B cell (primary cell): ENCODE measurements around the gene ANKRD42. TPM values are rescaled to one million over a fixed set of nuclear protein-coding genes. Genes with fewer than 3 reads are reported as not detected.
A peak's percentile ranks its signal among the peaks of the same experiment; 100 is the strongest.

Experiments
- ATAC-seq: fragments of 200-7000 bp; cut with Tn5 transposase; one replicate; pipeline ENCODE4 v1.10.0; 2021; ENCODE audit warnings: low read depth, mild to moderate bottlenecking, moderate number of reproducible peaks, moderate library complexity
- CTCF ChIA-PET: fragments of 350-600 bp; sonication (Branson Sonifier 250); formaldehyde crosslinking; loops from one replicate; lab custom pipeline; 2021; ENCODE audit warnings: antibody characterized with exemption, inconsistent platforms; lab: Charles Lee
- POLR2A ChIA-PET: fragments of 350-600 bp; sonication (Branson Sonifier 250); formaldehyde crosslinking; loops from one replicate; lab custom pipeline; 2021; ENCODE audit warnings: antibody characterized with exemption; lab: Charles Lee
- DNase-seq: peaks from one replicate; pipeline ENCODE4 v3.0.0; 2013
- H2AFZ ChIP-seq: 2 replicates; pipeline ENCODE4 v1.6.1; 2012; ENCODE audit warnings: mild to moderate bottlenecking, low read depth, low read length; ENCODE audit not compliant: insufficient read depth, poor library complexity, severe bottlenecking
- H3K27ac ChIP-seq, 2 donors: 1 replicate in 1 of 2; 2 replicates in 1 of 2; pipeline ENCODE4 v1.5.1; 2012 to 2013; ENCODE audit warnings: low read length in 2 of 2, mild to moderate bottlenecking in 2 of 2, moderate library complexity in 1 of 2
- H3K27me3 ChIP-seq, 4 experiments: fragments of 200-600 bp in 1 of 4; sonication (generic) in 1 of 4; replicated peaks in 1 of 4; 1 replicate in 2 of 4; 2 replicates in 2 of 4; pipeline versions ENCODE4 v1.6.1 to v1.7.0; 2013 to 2016; ENCODE audit warnings: low read length in 3 of 4, mild to moderate bottlenecking in 2 of 4, mixed read lengths in 1 of 4, moderate library complexity in 1 of 4; ENCODE audit not compliant: insufficient read depth in 4 of 4, control insufficient read depth in 3 of 4; ENCODE audit errors: control extremely low read depth in 1 of 4
- H3K36me3 ChIP-seq, 2 experiments: replicated peaks in 1 of 2; 1 replicate in 1 of 2; 2 replicates in 1 of 2; pipeline versions ENCODE4 v1.6.1 to v1.7.1; 2013; ENCODE audit warnings: low read length in 1 of 2; ENCODE audit not compliant: insufficient read depth in 2 of 2, control insufficient read depth in 1 of 2; ENCODE audit errors: control extremely low read depth in 1 of 2, extremely low read depth in 1 of 2
- H3K4me1 ChIP-seq, 2 donors: fragments of 200-600 bp in 1 of 2; sonication (generic) in 1 of 2; 1 replicate in 1 of 2; 2 replicates in 1 of 2; pipeline versions ENCODE4 v1.5.1 to v1.6.1; 2013 to 2017; ENCODE audit warnings: low read length in 2 of 2; ENCODE audit not compliant: control insufficient read depth in 2 of 2, insufficient read depth in 2 of 2
- H3K4me2 ChIP-seq: replicated peaks from 2 replicates; pipeline ENCODE3; 2012; ENCODE audit warnings: mild to moderate bottlenecking, low read depth, low read length; ENCODE audit not compliant: poor library complexity, severe bottlenecking
- H3K4me3 ChIP-seq, 5 experiments: fragments of 200-600 bp in 1 of 5; sonication (generic) in 1 of 5; 1 replicate in 3 of 5; 2 replicates in 2 of 5; pipeline versions ENCODE4 v1.5.1 to v1.7.0; 2011 to 2016; ENCODE audit warnings: low read length in 4 of 5, mild to moderate bottlenecking in 4 of 5, low read depth in 2 of 5, control low read depth in 1 of 5, moderate library complexity in 1 of 5; ENCODE audit not compliant: insufficient read depth in 1 of 5; ENCODE audit errors: control extremely low read depth in 1 of 5, extremely low read depth in 1 of 5
- H3K79me2 ChIP-seq: fragments of 200-600 bp; sonication (generic); one replicate; pipeline ENCODE4 v1.6.0; 2016; ENCODE audit warnings: low read length; ENCODE audit not compliant: control insufficient read depth, insufficient read depth
- H3K9ac ChIP-seq: fragments of 200-600 bp; sonication (generic); 2 replicates; pipeline ENCODE4 v1.6.1; 2017; ENCODE audit warnings: mild to moderate bottlenecking, low read length, moderate library complexity
- H3K9me3 ChIP-seq, 3 donors: one replicate each; pipeline versions ENCODE4 v1.6.1 to v1.7.1; 2013; ENCODE audit warnings: low read length in 2 of 3; ENCODE audit not compliant: control insufficient read depth in 2 of 3, insufficient read depth in 1 of 3; ENCODE audit errors: control extremely low read depth in 1 of 3
- H4K20me1 ChIP-seq: 2 replicates; pipeline ENCODE4 v1.6.0; 2012; ENCODE audit warnings: mild to moderate bottlenecking, low read length; ENCODE audit not compliant: insufficient read depth, control insufficient read depth, poor library complexity, severe bottlenecking
- H3K27ac Mint-ChIP-seq: one replicate; pipeline ENCODE4 v1.8.0; 2021; ENCODE audit warnings: mixed read lengths
- H3K27me3 Mint-ChIP-seq: one replicate; pipeline ENCODE4 v1.8.0; 2021; ENCODE audit warnings: mixed read lengths
- H3K4me1 Mint-ChIP-seq: one replicate; pipeline ENCODE4 v1.8.0; 2021; ENCODE audit warnings: mixed read lengths
- H3K4me3 Mint-ChIP-seq: one replicate; pipeline ENCODE4 v1.8.0; 2021; ENCODE audit warnings: mixed read lengths
- H3K9me3 Mint-ChIP-seq: one replicate; pipeline ENCODE4 v1.8.0; 2022; ENCODE audit warnings: mixed read lengths; ENCODE audit not compliant: insufficient read depth
- CTCF ChIP-seq: fragments of 200-600 bp; IDR thresholded peaks from one replicate; pipeline ENCODE4 v1.8.0; 2022; ENCODE audit warnings: antibody characterized with exemption, mild to moderate bottlenecking
- EZH2 ChIP-seq: IDR thresholded peaks from 2 replicates; pipeline ENCODE4 v1.6.1; 2012; ENCODE audit warnings: borderline replicate concordance, low read depth, mild to moderate bottlenecking, moderate library complexity, low read length; ENCODE audit not compliant: insufficient read depth, poor library complexity, severe bottlenecking
- WGBS: methylation state at CpG from one replicate; pipeline ENCODE4 v1.1.5; 2013; ENCODE audit warnings: missing lambda C conversion rate; ENCODE audit not compliant: insufficient coverage; 5-methylcytosine and 5-hydroxymethylcytosine counted together
- intact Hi-C: fragments of 100-400 bp; cut with micrococcal nuclease; formaldehyde crosslinking; loops from one replicate; pipeline ENCODE4 v1.10.0; 2022
- polyA plus RNA-seq: library from polyadenylated mRNA; depleted of rRNA; stranded (reverse); fragments of >200 nt; gene quantifications from 2 replicates; pipeline ENCODE4 v1.2.3, GENCODE V29; 2012
- total RNA-seq, 2 donors: library from RNA; stranded (reverse); fragments of 120-200 nt in 1 of 2; gene quantifications; 1 replicate in 1 of 2; 2 replicates in 1 of 2; pipeline versions ENCODE4 v1.2.3 to v1.2.4, GENCODE V29; 2013 to 2022

Gene ANKRD42
- total and polyA plus RNA-seq, 2 donors (not counting 1 experiment from before 2014, with no cell fraction given), result 4.1 to 13.3 TPM

- no peak overlapping the region for H3K4me3 ChIP-seq
- peaks cover 82% of the 10 kb centered on the region for H4K20me1 ChIP-seq
- H3K9me3 Mint-ChIP-seq, result no peaks in the 10 kb centered on the region
- H3K4me1 Mint-ChIP-seq, result peaks cover 70% of the 10 kb centered on the region
- 100% methylated on average over 2 of the region's 4 CpGs for WGBS
- peaks cover 12 to 78% of the 10 kb centered on the region in 2 experiments for H3K36me3 ChIP-seq
- no peak overlapping the region for H2AFZ ChIP-seq
- DNase-seq, result no peak
- intact Hi-C loops, result loop anchor here (2.0 kb wide), 1 partner anchor 14 kb away; no protein-coding TSS in a partner anchor
- H3K27me3 ChIP-seq, result no peaks in the 10 kb centered on the region
- peaks cover 67% of the 10 kb centered on the region in 2 donors for H3K4me1 ChIP-seq
- H3K27ac Mint-ChIP-seq, result no peak overlapping the region
- ATAC-seq, result no peak
- POLR2A ChIA-PET, result no interaction called here
- no peaks in the 10 kb centered on the region for H3K9me3 ChIP-seq
- CTCF ChIA-PET, result interaction anchor here (0.6 to 1.1 kb wide), 3 partner anchors 183 to 306 kb away, joined by 3 read pairs; no protein-coding TSS in a partner anchor
- TF ChIP-seq CTCF (no peak), EZH2 (no peak)
- peak overlapping the region; percentile 15 to 45 for H3K27ac ChIP-seq
- H3K27me3 Mint-ChIP-seq, result no peaks in the 10 kb centered on the region
- peak overlapping the region; percentile 34 for H3K4me3 Mint-ChIP-seq
- no peak overlapping the region for H3K9ac ChIP-seq
- peak overlapping the region; percentile 58 for H3K4me2 ChIP-seq
- H3K79me2 ChIP-seq, result peaks cover 99% of the 10 kb centered on the region
Measured at GRCh38 chr11:83172551-83172950, 21.0 kb upstream of the ANKRD42 start.

- peak overlapping the region; percentile 77 for H3K4me3 Mint-ChIP-seq
- H3K27me3 Mint-ChIP-seq, result no peaks in the 10 kb centered on the region
- Histone ChIP-seq H3K27me3 (no peaks in the 10 kb centered on the region), H3K27ac (peak overlapping the region; percentile 57 to 58), H3K9ac (peak overlapping the region; percentile 20), H3K9me3 (no peaks in the 10 kb centered on the region), H3K79me2 (peaks cover 97% of the 10 kb centered on the region), H3K36me3 (peaks cover 8 to 72% of the 10 kb centered on the region in 2 experiments), H3K4me3 (peak overlapping the region in 1 of 5 experiments; percentile 49), H3K4me2 (peak overlapping the region; percentile 71), H3K4me1 (peaks cover 64 to 67% of the 10 kb centered on the region in 2 donors), H4K20me1 (peaks cover 79% of the 10 kb centered on the region), H2AFZ (no peak overlapping the region)
- intact Hi-C loops, result no loop called here
- ChIA-PET POLR2A (interaction anchor here (0.6 to 1.6 kb wide), 6 partner anchors 9 to 142 kb away, joined by 3 to 5 read pairs (median 4); partner anchors contain the start of gene PCF11), CTCF (interaction anchor here (0.7 to 1.8 kb wide), 5 partner anchors 13 to 307 kb away, joined by 3 to 7 read pairs (median 3); no protein-coding TSS in a partner anchor)
- ATAC-seq (peak; percentile 64), DNase-seq (no peak)
- peak overlapping the region; percentile 80 for H3K27ac Mint-ChIP-seq
- no peaks in the 10 kb centered on the region for H3K9me3 Mint-ChIP-seq
- peaks cover 63% of the 10 kb centered on the region for H3K4me1 Mint-ChIP-seq
- TF ChIP-seq CTCF (no peak), EZH2 (no peak)
Measured at GRCh38 chr11:83174008-83174407, 19.5 kb upstream of the ANKRD42 start.
